Measurements from ENCODE around the gene SLC35A4.

DNA sequence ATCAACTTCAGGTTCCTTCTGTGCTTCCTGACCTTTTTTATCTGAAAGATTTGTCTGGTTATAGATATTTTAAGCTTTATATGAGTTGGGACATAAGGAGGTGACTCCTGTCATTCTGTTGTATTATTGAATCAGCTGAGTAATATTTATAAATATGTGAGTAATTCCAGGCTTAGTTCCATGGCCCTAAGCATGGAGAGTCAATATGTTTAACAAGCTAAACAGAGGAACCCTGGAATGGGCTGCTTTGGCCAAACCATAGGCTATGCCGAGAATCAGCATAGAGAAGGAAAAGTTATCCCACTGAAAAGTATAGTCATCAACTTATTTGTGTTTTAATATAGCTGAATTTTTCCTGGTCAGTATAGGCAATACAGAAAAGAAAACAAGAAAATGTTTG lies 24.4 kb upstream of the SLC35A4 start:
- TF ChIP-seq EZH2 (IDR thresholded peaks at IDR 0.05; ENCODE audit: insufficient read depth, poor library complexity, severe bottlenecking) = no peak
- TF ChIP-seq EZH2phosphoT487 (IDR thresholded peaks at IDR 0.05; ENCODE audit: insufficient read depth, low read depth) = no peak

Data from GM23248 (cell line).